ENCODE data around the gene STPG3. TPM values are rescaled to one million over a fixed set of nuclear protein-coding genes. Genes with fewer than 3 reads are reported as not detected.

STPG3 gene
- total and polyA plus RNA-seq, 9 of the 15 experiments (the other 6 are each of a cell fraction or from before 2014, with no cell fraction given), result not detected

DNA sequence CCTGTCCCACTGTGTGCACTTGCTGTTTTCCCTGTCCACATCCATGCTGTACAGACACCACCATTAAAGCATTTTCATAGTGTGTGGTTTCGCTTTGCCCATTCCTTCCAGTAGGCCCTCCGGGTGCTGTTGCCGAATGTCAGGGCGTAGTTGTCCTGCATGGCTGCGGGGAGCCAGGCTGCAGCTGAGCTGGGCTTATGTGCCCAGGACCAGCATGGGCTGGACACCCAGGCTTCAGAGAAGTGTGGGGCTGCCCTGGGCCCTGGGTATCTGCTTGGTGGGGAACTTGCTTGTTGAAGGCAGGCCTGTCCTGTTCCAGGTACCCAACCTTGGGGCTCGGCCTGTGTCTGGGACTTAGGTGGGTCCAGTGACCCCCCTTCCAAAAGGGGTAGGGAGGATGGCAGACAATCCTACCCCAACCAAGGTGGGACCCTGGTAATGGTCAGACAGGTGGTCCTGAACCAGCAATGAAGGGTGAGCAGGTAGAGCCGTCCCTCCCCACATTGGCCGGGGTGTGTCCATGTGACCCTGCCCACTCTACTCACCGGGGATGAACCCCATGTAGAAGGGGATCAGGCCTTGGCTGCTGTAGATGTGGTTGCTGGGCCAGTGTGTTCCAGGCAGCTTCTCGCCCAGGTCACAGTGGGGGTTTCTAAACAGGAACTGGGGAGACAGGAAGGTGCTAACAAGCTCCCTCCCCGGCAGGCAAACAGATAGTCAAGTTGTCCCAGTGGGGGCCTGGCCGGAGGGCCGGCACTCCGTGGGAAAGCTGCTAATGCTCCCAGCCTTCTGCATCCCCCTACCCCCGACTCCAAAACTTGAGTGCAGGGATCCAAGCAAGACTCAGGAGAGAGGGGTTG lies 7.2 kb upstream of the STPG3 start (continued):
- peak; percentile 61; the same call in 1 of the 2 replicates for TF ChIP-seq MBD2 (IDR thresholded peaks at IDR 0.05; ENCODE audit: borderline replicate concordance, low read depth)
- peak; percentile 73 for TF ChIP-seq RBM22 (IDR thresholded peaks at IDR 0.05; ENCODE audit: low read depth, low read length, poor library complexity, severe bottlenecking)
- peak; percentile 58; the same call in 1 of the 2 replicates for TF ChIP-seq CBX1 (IDR thresholded peaks at IDR 0.05; ENCODE audit: low read depth)
- TF ChIP-seq MAFK (IDR thresholded peaks at IDR 0.05; ENCODE audit: low read length), result no peak
- TF ChIP-seq, protein P1, sequence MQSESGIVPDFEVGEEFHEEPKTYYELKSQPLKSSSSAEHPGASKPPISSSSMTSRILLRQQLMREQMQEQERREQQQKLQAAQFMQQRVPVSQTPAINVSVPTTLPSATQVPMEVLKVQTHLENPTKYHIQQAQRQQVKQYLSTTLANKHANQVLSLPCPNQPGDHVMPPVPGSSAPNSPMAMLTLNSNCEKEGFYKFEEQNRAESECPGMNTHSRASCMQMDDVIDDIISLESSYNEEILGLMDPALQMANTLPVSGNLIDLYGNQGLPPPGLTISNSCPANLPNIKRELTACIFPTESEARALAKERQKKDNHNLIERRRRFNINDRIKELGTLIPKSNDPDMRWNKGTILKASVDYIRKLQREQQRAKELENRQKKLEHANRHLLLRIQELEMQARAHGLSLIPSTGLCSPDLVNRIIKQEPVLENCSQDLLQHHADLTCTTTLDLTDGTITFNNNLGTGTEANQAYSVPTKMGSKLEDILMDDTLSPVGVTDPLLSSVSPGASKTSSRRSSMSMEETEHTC (IDR thresholded peaks at IDR 0.05), result no peak
- TF ChIP-seq, protein P2, sequence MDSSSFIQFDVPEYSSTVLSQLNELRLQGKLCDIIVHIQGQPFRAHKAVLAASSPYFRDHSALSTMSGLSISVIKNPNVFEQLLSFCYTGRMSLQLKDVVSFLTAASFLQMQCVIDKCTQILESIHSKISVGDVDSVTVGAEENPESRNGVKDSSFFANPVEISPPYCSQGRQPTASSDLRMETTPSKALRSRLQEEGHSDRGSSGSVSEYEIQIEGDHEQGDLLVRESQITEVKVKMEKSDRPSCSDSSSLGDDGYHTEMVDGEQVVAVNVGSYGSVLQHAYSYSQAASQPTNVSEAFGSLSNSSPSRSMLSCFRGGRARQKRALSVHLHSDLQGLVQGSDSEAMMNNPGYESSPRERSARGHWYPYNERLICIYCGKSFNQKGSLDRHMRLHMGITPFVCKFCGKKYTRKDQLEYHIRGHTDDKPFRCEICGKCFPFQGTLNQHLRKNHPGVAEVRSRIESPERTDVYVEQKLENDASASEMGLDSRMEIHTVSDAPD (CRISPR knock-in tag; IDR thresholded peaks at IDR 0.05), result no peak
- TF ChIP-seq, protein P3, sequence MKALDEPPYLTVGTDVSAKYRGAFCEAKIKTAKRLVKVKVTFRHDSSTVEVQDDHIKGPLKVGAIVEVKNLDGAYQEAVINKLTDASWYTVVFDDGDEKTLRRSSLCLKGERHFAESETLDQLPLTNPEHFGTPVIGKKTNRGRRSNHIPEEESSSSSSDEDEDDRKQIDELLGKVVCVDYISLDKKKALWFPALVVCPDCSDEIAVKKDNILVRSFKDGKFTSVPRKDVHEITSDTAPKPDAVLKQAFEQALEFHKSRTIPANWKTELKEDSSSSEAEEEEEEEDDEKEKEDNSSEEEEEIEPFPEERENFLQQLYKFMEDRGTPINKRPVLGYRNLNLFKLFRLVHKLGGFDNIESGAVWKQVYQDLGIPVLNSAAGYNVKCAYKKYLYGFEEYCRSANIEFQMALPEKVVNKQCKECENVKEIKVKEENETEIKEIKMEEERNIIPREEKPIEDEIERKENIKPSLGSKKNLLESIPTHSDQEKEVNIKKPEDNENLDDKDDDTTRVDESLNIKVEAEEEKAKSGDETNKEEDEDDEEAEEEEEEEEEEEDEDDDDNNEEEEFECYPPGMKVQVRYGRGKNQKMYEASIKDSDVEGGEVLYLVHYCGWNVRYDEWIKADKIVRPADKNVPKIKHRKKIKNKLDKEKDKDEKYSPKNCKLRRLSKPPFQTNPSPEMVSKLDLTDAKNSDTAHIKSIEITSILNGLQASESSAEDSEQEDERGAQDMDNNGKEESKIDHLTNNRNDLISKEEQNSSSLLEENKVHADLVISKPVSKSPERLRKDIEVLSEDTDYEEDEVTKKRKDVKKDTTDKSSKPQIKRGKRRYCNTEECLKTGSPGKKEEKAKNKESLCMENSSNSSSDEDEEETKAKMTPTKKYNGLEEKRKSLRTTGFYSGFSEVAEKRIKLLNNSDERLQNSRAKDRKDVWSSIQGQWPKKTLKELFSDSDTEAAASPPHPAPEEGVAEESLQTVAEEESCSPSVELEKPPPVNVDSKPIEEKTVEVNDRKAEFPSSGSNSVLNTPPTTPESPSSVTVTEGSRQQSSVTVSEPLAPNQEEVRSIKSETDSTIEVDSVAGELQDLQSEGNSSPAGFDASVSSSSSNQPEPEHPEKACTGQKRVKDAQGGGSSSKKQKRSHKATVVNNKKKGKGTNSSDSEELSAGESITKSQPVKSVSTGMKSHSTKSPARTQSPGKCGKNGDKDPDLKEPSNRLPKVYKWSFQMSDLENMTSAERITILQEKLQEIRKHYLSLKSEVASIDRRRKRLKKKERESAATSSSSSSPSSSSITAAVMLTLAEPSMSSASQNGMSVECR (CRISPR knock-in tag; IDR thresholded peaks at IDR 0.05), result peak; percentile 42; the same call in 1 of the 2 replicates
- peak; percentile 96; the same call in 1 of the 2 replicates for TF ChIP-seq POLR2AphosphoS2 (IDR thresholded peaks at IDR 0.05; ENCODE audit: low read length)
- no peak for TF ChIP-seq SMARCE1 (IDR thresholded peaks at IDR 0.05)
- TF ChIP-seq NCOA1 (IDR thresholded peaks at IDR 0.05; ENCODE audit: low read depth), result no peak
- TF ChIP-seq, protein P4, sequence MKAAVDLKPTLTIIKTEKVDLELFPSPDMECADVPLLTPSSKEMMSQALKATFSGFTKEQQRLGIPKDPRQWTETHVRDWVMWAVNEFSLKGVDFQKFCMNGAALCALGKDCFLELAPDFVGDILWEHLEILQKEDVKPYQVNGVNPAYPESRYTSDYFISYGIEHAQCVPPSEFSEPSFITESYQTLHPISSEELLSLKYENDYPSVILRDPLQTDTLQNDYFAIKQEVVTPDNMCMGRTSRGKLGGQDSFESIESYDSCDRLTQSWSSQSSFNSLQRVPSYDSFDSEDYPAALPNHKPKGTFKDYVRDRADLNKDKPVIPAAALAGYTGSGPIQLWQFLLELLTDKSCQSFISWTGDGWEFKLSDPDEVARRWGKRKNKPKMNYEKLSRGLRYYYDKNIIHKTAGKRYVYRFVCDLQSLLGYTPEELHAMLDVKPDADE (conservative IDR thresholded peaks at IDR 0.05; ENCODE audit: control insufficient read depth, low read depth, low read length), result no peak
- no peak for TF ChIP-seq SRSF9 (IDR thresholded peaks at IDR 0.05; ENCODE audit: borderline replicate concordance, low read depth, low read length)
- TF ChIP-seq ZNF445 (CRISPR knock-in tag; IDR thresholded peaks at IDR 0.05; ENCODE audit: low read depth), result 0 out of 2 replicates have a peak, but pooled peaks have one; percentile 68
- TF ChIP-seq SMAD3 (CRISPR knock-in tag; conservative IDR thresholded peaks at IDR 0.05), result 0 out of 2 replicates have a peak, but pooled peaks have one; percentile 62
- no peak for TF ChIP-seq KAT8 (IDR thresholded peaks at IDR 0.05; ENCODE audit: low read depth)
- TF ChIP-seq CEBPG (CRISPR knock-in tag; IDR thresholded peaks at IDR 0.05), result no peak
- TF ChIP-seq CEBPG (tag; conservative IDR thresholded peaks at IDR 0.05 in 1 of 2, IDR thresholded peaks at IDR 0.05 in 1 of 2), result no peak
- no peak; the same call in 1 of the 2 replicates for TF ChIP-seq GABPB1 (CRISPR knock-in tag; IDR thresholded peaks at IDR 0.05)
- no peak for TF ChIP-seq ZNF780A (CRISPR knock-in tag; IDR thresholded peaks at IDR 0.05)
- TF ChIP-seq ZNF696 (CRISPR knock-in tag; conservative IDR thresholded peaks at IDR 0.05), result no peak
